Activated CD4-positive, alpha-beta memory T cell treated with anti-CD3 and anti-CD28 coated beads for 36 hours (primary cell): ENCODE data around the gene ATP6V0A1. TPM values are rescaled to one million over a fixed set of nuclear protein-coding genes. Genes with fewer than 3 reads are reported as not detected.
"Not testable (repeated sequence)": the region's sequence is repeated elsewhere in the genome, so short reads cannot be mapped to it uniquely, and the experiment has no call there.

Source experiments
- CTCF ChIA-PET: fragments of 350-600 bp; sonication (Branson Sonifier 250); formaldehyde crosslinking; loops from one replicate; lab custom pipeline; 2021; ENCODE audit warnings: antibody characterized with exemption, inconsistent platforms; lab: Charles Lee
- POLR2A ChIA-PET: fragments of 350-600 bp; sonication (Branson Sonifier 250); formaldehyde crosslinking; loops from one replicate; lab custom pipeline; 2021; ENCODE audit warnings: antibody characterized with exemption; lab: Charles Lee
- DNase-seq: peaks from one replicate; pipeline ENCODE4 v3.0.0-alpha.2; 2020
- H3K27ac Mint-ChIP-seq: one replicate; pipeline ENCODE4 v1.8.0; 2021; ENCODE audit warnings: mixed read lengths
- H3K27me3 Mint-ChIP-seq: one replicate; pipeline ENCODE4 v1.8.0; 2021; ENCODE audit warnings: mixed read lengths
- H3K36me3 Mint-ChIP-seq: one replicate; pipeline ENCODE4 v1.8.0; 2021; ENCODE audit warnings: mixed read lengths
- H3K4me1 Mint-ChIP-seq: one replicate; pipeline ENCODE4 v1.8.0; 2021; ENCODE audit warnings: low read depth, mixed read lengths
- H3K4me3 Mint-ChIP-seq: one replicate; pipeline ENCODE4 v1.8.0; 2021; ENCODE audit warnings: mild to moderate bottlenecking, mixed read lengths
- H3K9me3 Mint-ChIP-seq: one replicate; pipeline ENCODE4 v1.8.0; 2021; ENCODE audit warnings: mixed read lengths
- intact Hi-C: fragments of 100-400 bp; cut with micrococcal nuclease; formaldehyde crosslinking; loops from one replicate; pipeline ENCODE4 v1.15.1; 2023
- total RNA-seq, 2 experiments: library from RNA; stranded (reverse); gene quantifications; one replicate each; pipeline ENCODE4 v1.2.3, GENCODE V29; 2021

The ATP6V0A1 gene
- total RNA-seq, 2 experiments from 2014 or later = 12.0 to 13.2 TPM

DNA sequence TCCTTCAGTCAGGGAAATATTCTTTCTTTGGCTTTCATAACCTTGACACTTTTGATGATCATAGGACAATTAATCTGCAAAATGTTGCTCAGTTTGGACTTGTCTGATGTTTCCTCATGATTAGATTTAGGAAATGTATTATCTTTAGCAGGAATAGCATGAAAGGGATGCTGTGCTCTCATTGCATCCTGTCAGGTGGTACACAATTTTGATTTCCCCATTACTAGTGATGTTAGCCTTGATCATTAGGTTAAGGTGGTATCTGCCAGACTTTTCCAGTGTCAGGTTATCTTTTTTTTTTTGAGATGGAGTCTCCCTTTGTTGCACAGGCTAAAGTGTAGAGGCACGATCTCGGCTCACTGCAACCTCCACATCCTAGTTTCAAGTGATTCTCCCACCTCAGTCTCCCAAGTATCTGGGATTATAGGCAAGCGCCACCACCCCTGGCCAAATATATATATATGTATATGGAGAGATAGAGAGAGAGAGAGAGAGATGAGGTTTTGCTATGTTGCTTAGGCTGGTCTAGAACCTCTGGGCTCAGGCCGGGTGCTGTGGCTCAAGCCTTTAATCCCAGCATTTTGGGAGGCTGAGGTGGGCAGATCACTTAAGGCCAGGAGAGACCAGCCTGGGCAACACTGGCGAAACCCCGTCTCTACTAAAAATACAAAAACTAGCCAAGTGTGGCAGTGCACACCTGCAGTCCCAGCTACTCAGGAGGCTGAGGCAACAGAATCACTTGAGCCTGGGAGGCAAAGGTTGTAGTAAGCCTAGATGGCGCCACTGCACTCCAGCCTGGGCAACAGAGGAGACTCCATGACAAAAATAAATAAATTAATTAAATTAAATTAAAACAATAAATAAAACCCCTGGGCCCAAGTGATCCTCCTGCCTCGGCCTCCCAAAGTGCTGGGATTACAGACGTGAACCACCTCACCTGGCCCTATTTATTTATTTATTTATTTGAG, 19.8 kb upstream of the ATP6V0A1 start:
- ChIA-PET POLR2A (no interaction called here), CTCF (interaction anchor here (0.6 to 4.3 kb wide), 8 partner anchors 9 to 84 kb away, joined by 3 to 27 read pairs (median 4); no protein-coding TSS in a partner anchor)
- Mint-ChIP-seq H3K4me3 (no peak overlapping the region), H3K27me3 (peaks cover 2% of the 10 kb centered on the region), H3K36me3 (no peaks in the 10 kb centered on the region), H3K27ac (no peak overlapping the region), H3K4me1 (peaks cover 3% of the 10 kb centered on the region), H3K9me3 (no peaks in the 10 kb centered on the region)
- intact Hi-C loops = no loop called here
- peak; percentile 57 for DNase-seq

GRCh38 chr17:42441371-42442195, 17.1 kb upstream of the ATP6V0A1 start:
- Mint-ChIP-seq H3K4me3 (no peak overlapping the region), H3K4me1 (peaks cover 8% of the 10 kb centered on the region), H3K27ac (no peak overlapping the region), H3K27me3 (peaks cover 4% of the 10 kb centered on the region), H3K36me3 (no peaks in the 10 kb centered on the region), H3K9me3 (no peaks in the 10 kb centered on the region)
- POLR2A ChIA-PET = no interaction called here
- no peak for DNase-seq
- intact Hi-C loops = no loop called here
- CTCF ChIA-PET = interaction anchor here (1.0 to 4.3 kb wide), 13 partner anchors 12 to 120 kb away, joined by 3 to 27 read pairs (median 4); no protein-coding TSS in a partner anchor

GRCh38 chr17:42442196-42442565, 16.5 kb upstream of the ATP6V0A1 start:
- no peaks in the 10 kb centered on the region for H3K36me3 Mint-ChIP-seq
- intact Hi-C loops = no loop called here
- POLR2A ChIA-PET = no interaction called here
- no peaks in the 10 kb centered on the region for H3K9me3 Mint-ChIP-seq
- H3K27me3 Mint-ChIP-seq = peaks cover 4% of the 10 kb centered on the region
- H3K4me1 Mint-ChIP-seq = peaks cover 12% of the 10 kb centered on the region
- H3K4me3 Mint-ChIP-seq = no peak overlapping the region
- CTCF ChIA-PET = interaction anchor here (1.0 to 4.3 kb wide), 7 partner anchors 13 to 106 kb away, joined by 3 to 27 read pairs (median 4); no protein-coding TSS in a partner anchor
- DNase-seq = no peak
- no peak overlapping the region for H3K27ac Mint-ChIP-seq

DNA sequence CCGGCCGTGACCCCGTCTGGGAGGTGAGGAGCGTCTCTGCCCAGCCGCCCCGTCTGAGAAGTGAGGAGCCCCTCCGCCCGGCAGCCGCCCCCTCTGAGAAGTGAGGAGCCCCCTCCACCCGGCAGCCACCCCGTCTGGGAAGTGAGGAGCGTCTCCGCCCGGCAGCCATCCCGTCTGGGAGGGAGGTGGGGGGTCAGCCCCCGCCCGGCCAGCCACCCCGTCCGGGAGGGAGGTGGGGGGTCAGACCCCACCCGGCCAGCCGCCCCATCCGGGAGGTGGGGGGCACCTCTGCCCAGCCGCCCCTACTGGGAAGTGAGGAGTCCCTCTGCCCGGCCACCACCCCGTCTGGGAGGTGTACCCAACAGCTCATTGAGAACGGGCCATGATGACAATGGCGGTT, 9.5 kb upstream of the ATP6V0A1 start:
- CTCF ChIA-PET = not testable (repeated sequence)

GRCh38 chr17:42449838-42450237, 8.8 kb upstream of the ATP6V0A1 start:
- H3K27me3 Mint-ChIP-seq, H3K36me3 Mint-ChIP-seq, CTCF ChIA-PET: not testable (repeated sequence)

More for the DNA sequence above, 9.5 kb upstream of the ATP6V0A1 start:
- H3K27ac Mint-ChIP-seq, intact Hi-C loops, H3K27me3 Mint-ChIP-seq, H3K4me3 Mint-ChIP-seq, H3K36me3 Mint-ChIP-seq, DNase-seq, H3K9me3 Mint-ChIP-seq, POLR2A ChIA-PET: not testable (repeated sequence)
- peaks cover 12% of the 10 kb centered on the region for H3K4me1 Mint-ChIP-seq

GRCh38 chr17:42451270-42451669, 7.4 kb upstream of the ATP6V0A1 start:
- H3K27me3 Mint-ChIP-seq, DNase-seq, H3K4me3 Mint-ChIP-seq, intact Hi-C loops, POLR2A ChIA-PET, H3K36me3 Mint-ChIP-seq, H3K27ac Mint-ChIP-seq, H3K9me3 Mint-ChIP-seq: not testable (repeated sequence)
- CTCF ChIA-PET = interaction anchor here (1.2 kb wide), 1 partner anchor 9 kb away, joined by 3 read pairs; no protein-coding TSS in a partner anchor
- peaks cover 12% of the 10 kb centered on the region for H3K4me1 Mint-ChIP-seq

More at GRCh38 chr17:42449838-42450237, 8.8 kb upstream of the ATP6V0A1 start:
- intact Hi-C loops, POLR2A ChIA-PET, H3K27ac Mint-ChIP-seq, DNase-seq, H3K9me3 Mint-ChIP-seq: not testable (repeated sequence)
- peaks cover 12% of the 10 kb centered on the region for H3K4me1 Mint-ChIP-seq
- peak overlapping the region; percentile 5 for H3K4me3 Mint-ChIP-seq

GRCh38 chr17:42453439-42453838, 5.2 kb upstream of the ATP6V0A1 start:
- intact Hi-C loops = no loop called here
- CTCF ChIA-PET = interaction anchor here (1.1 kb wide), 1 partner anchor 25 kb away, joined by 3 read pairs; no protein-coding TSS in a partner anchor

GRCh38 chr17:42454987-42455386, 3.7 kb upstream of the ATP6V0A1 start:
- intact Hi-C loops = loop anchor here (5.0 kb wide), 2 partner anchors 38 to 62 kb away; no protein-coding TSS in a partner anchor
- not testable (repeated sequence) for H3K36me3 Mint-ChIP-seq, H3K27me3 Mint-ChIP-seq, H3K27ac Mint-ChIP-seq, H3K9me3 Mint-ChIP-seq, H3K4me3 Mint-ChIP-seq, DNase-seq
- ChIA-PET CTCF (interaction anchor here (1.5 to 2.3 kb wide), 2 partner anchors 14 to 72 kb away, joined by 5 to 10 read pairs; no protein-coding TSS in a partner anchor), POLR2A (interaction anchor here (0.6 kb wide), 1 partner anchor 741 kb away, joined by 3 read pairs; no protein-coding TSS in a partner anchor)
- H3K4me1 Mint-ChIP-seq = peaks cover 32% of the 10 kb centered on the region

More at GRCh38 chr17:42453439-42453838, 5.2 kb upstream of the ATP6V0A1 start:
- DNase-seq = no peak
- POLR2A ChIA-PET = no interaction called here
- Mint-ChIP-seq H3K36me3 (no peaks in the 10 kb centered on the region), H3K4me3 (no peak overlapping the region), H3K9me3 (no peaks in the 10 kb centered on the region), H3K4me1 (peaks cover 18% of the 10 kb centered on the region), H3K27me3 (peaks cover 6% of the 10 kb centered on the region), H3K27ac (no peak overlapping the region)

- intact Hi-C loops = loop anchor here (5.0 kb wide), 2 partner anchors 39 to 61 kb away; no protein-coding TSS in a partner anchor
- peaks cover 2% of the 10 kb centered on the region for H3K36me3 Mint-ChIP-seq
- peak overlapping the region; percentile 20 for H3K4me3 Mint-ChIP-seq
- H3K27ac Mint-ChIP-seq = no peak overlapping the region
- H3K27me3 Mint-ChIP-seq = peaks cover 4% of the 10 kb centered on the region
- no peaks in the 10 kb centered on the region for H3K9me3 Mint-ChIP-seq
- ChIA-PET POLR2A (no interaction called here), CTCF (interaction anchor here (0.7 to 2.3 kb wide), 9 partner anchors 12 to 154 kb away, joined by 3 to 10 read pairs (median 4); no protein-coding TSS in a partner anchor)
- no peak for DNase-seq
- H3K4me1 Mint-ChIP-seq = peaks cover 41% of the 10 kb centered on the region
These were observed 2.2 kb upstream of the ATP6V0A1 start for GRCh38 chr17:42456223-42457106.

DNA sequence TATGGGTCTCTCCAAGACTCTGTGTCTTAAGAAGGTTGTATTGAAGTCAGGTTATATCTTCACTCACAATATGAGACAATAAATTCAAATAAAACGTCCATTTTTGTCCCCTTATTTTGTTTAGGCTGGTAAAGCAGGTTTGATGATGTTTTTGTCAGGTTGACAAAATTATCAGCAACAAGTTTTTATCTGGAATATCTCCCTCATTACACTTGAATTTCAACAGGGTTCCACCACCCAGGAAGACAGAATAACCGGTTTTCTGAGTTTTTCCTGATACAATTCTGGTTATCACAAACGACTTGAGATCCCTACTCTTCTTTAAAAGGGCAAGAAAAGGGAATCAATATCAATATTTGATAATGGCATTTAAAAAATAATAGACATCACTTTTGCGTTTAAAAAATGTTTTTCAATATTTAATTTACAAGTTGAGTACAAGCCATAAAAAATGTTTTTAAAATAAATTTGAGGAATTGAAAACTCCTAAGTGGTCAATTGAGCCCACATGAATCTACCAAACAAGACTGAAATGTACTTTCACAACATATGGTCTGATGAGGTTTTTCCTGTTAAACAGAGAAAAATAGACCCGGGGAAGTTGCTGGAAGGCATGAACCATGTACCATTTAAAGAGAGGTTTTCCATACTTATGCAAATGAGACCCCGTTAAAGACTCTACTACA, 1.4 kb upstream of the ATP6V0A1 start:
- Mint-ChIP-seq H3K4me1 (peaks cover 41% of the 10 kb centered on the region), H3K9me3 (no peaks in the 10 kb centered on the region), H3K4me3 (peak overlapping the region; percentile 42), H3K27ac (no peak overlapping the region), H3K27me3 (peaks cover 4% of the 10 kb centered on the region), H3K36me3 (peaks cover 5% of the 10 kb centered on the region)
- ChIA-PET CTCF (interaction anchor here (0.8 to 2.3 kb wide), 5 partner anchors 11 to 135 kb away, joined by 3 to 10 read pairs (median 3); no protein-coding TSS in a partner anchor), POLR2A (no interaction called here)
- intact Hi-C loops = loop anchor here (5.0 kb wide), 2 partner anchors 40 to 60 kb away; no protein-coding TSS in a partner anchor
- no peak for DNase-seq
